IMR-90 (cell line): ENCODE data around the gene CYP1A2. TPM values are rescaled to one million over a fixed set of nuclear protein-coding genes. Genes with fewer than 3 reads are reported as not detected.

Experiments used
- ATAC-seq: fragments of 200-7000 bp; cut with Tn5 transposase; 2 replicates; pipeline ENCODE4 v1.9.1; 2020; ENCODE audit warnings: low read depth, mild to moderate bottlenecking, moderate library complexity
- BruUV-seq: library from RNA; stranded (reverse); fragments of 400-500 nt; replicated peaks from 2 replicates; lab custom pipeline; 2021; lab: Mats Ljungman, UMichigan
- CTCF ChIA-PET: fragments of 300-600 bp; formaldehyde crosslinking; extraction: SDS; loops from one replicate; lab custom pipeline; 2021; ENCODE audit warnings: antibody characterized with exemption; lab: Yijun Ruan, JAX
- POLR2A ChIA-PET: fragments of 300-600 bp; sonication (Branson Sonifier 250); formaldehyde crosslinking; loops from one replicate; lab custom pipeline; 2022; ENCODE audit warnings: antibody characterized with exemption; ENCODE audit not compliant: unreplicated experiment; lab: Charles Lee
- DNase-seq: peaks from one replicate; pipeline ENCODE4 v3.0.0; 2013
- H2AFZ ChIP-seq: replicated peaks from 2 replicates; pipeline ENCODE3; 2013; ENCODE audit warnings: low read length, mild to moderate bottlenecking; ENCODE audit not compliant: poor library complexity
- H2AK5ac ChIP-seq: 2 replicates; pipeline ENCODE4 v1.6.1; 2013; ENCODE audit warnings: low read depth, low read length, inconsistent platforms
- H2AK9ac ChIP-seq: replicated peaks from 2 replicates; pipeline ENCODE3; 2013; ENCODE audit warnings: mild to moderate bottlenecking, low read depth, low read length, moderate library complexity; ENCODE audit not compliant: poor library complexity
- H2BK120ac ChIP-seq: 2 replicates; pipeline ENCODE4 v1.6.1; 2013; ENCODE audit warnings: low read depth, low read length, inconsistent platforms
- H2BK15ac ChIP-seq: 3 replicates; pipeline ENCODE4 v1.6.1; 2013; ENCODE audit warnings: low read depth, low read length, inconsistent platforms
- H2BK20ac ChIP-seq: 2 replicates; pipeline ENCODE4 v1.6.1; 2013; ENCODE audit warnings: low read depth, mild to moderate bottlenecking, inconsistent platforms, low read length, moderate library complexity
- H2BK5ac ChIP-seq: 2 replicates; pipeline ENCODE4 v1.6.1; 2013; ENCODE audit warnings: mild to moderate bottlenecking, low read depth, low read length, inconsistent platforms; ENCODE audit not compliant: poor library complexity, severe bottlenecking
- H3K14ac ChIP-seq: replicated peaks from 2 replicates; pipeline ENCODE4 v1.6.1; 2013; ENCODE audit warnings: low read depth, low read length, inconsistent platforms
- H3K18ac ChIP-seq: 2 replicates; pipeline ENCODE4 v1.6.1; 2013; ENCODE audit warnings: low read depth, low read length, control low read depth
- H3K23ac ChIP-seq: 2 replicates; pipeline ENCODE4 v1.6.1; 2013; ENCODE audit warnings: low read depth, low read length, inconsistent platforms
- H3K27ac ChIP-seq: 2 replicates; pipeline ENCODE4 v1.5.1; 2013; ENCODE audit warnings: mild to moderate bottlenecking, control low read depth, low read length; ENCODE audit not compliant: insufficient read depth
- H3K27me3 ChIP-seq: 2 replicates; pipeline ENCODE4 v1.6.1; 2013; ENCODE audit warnings: low read length; ENCODE audit not compliant: control insufficient read depth, insufficient read depth
- H3K36me3 ChIP-seq: 2 replicates; pipeline ENCODE4 v1.6.1; 2013; ENCODE audit warnings: low read length, mixed read lengths; ENCODE audit not compliant: control insufficient read depth, insufficient read depth
- H3K4ac ChIP-seq: 2 replicates; pipeline ENCODE4 v1.6.1; 2013; ENCODE audit warnings: low read depth, low read length, inconsistent platforms
- H3K4me1 ChIP-seq: 2 replicates; pipeline ENCODE4 v1.6.1; 2013; ENCODE audit warnings: low read length, mixed read lengths; ENCODE audit not compliant: control insufficient read depth, insufficient read depth
- H3K4me2 ChIP-seq: 2 replicates; pipeline ENCODE4 v1.6.1; 2013; ENCODE audit warnings: low read depth, mild to moderate bottlenecking, control low read depth, low read length, moderate library complexity
- H3K4me3 ChIP-seq: 2 replicates; pipeline ENCODE4 v1.5.1; 2013; ENCODE audit warnings: low read depth, mild to moderate bottlenecking, control low read depth, low read length, moderate library complexity; ENCODE audit not compliant: insufficient read depth
- H3K56ac ChIP-seq: 2 replicates; pipeline ENCODE4 v1.6.1; 2013; ENCODE audit warnings: low read length, inconsistent platforms; ENCODE audit not compliant: insufficient read depth; ENCODE audit errors: extremely low read depth
- H3K79me1 ChIP-seq, 2 experiments: 2 replicates each; pipeline ENCODE4 v1.6.1; 2013; ENCODE audit warnings: low read length in 2 of 2, inconsistent platforms in 1 of 2, low read depth in 1 of 2
- H3K9ac ChIP-seq: 2 replicates; pipeline ENCODE4 v1.6.1; 2013; ENCODE audit warnings: low read depth, low read length, control low read depth
- H3K9me1 ChIP-seq: 2 replicates; pipeline ENCODE4 v1.6.1; 2013; ENCODE audit warnings: low read length, inconsistent platforms; ENCODE audit not compliant: insufficient read depth
- H3K9me3 ChIP-seq: 2 replicates; pipeline ENCODE4 v1.6.1; 2013; ENCODE audit warnings: low read length; ENCODE audit not compliant: control insufficient read depth, insufficient read depth
- H4K20me1 ChIP-seq: 2 replicates; pipeline ENCODE4 v1.6.1; 2013; ENCODE audit warnings: low read length, inconsistent platforms; ENCODE audit not compliant: insufficient read depth
- H4K5ac ChIP-seq: 2 replicates; pipeline ENCODE4 v1.6.1; 2013; ENCODE audit warnings: mild to moderate bottlenecking, low read depth, low read length, control low read depth
- H4K8ac ChIP-seq, 2 experiments: 2 replicates each; pipeline ENCODE4 v1.6.1; 2013; ENCODE audit warnings: low read depth in 2 of 2, low read length in 2 of 2, control low read depth in 1 of 2, inconsistent platforms in 1 of 2
- H4K91ac ChIP-seq: 2 replicates; pipeline ENCODE4 v1.6.1; 2013; ENCODE audit warnings: low read depth, low read length, inconsistent platforms; ENCODE audit not compliant: insufficient read depth
- BHLHE40 ChIP-seq: fragments of 150-350 bp; IDR thresholded peaks from 2 replicates; pipeline ENCODE4 v1.6.1; 2016; ENCODE audit warnings: mild to moderate bottlenecking, low read depth, low read length
- CEBPB ChIP-seq: IDR thresholded peaks from 2 replicates; pipeline ENCODE4 v1.6.1; 2012; ENCODE audit warnings: low read depth, low read length, improper control_type of control experiment
- ELK1 ChIP-seq: fragments of 150-350 bp; IDR thresholded peaks from 2 replicates; pipeline ENCODE4 v1.6.1; 2016; ENCODE audit warnings: low read depth, mild to moderate bottlenecking, low read length, moderate library complexity, borderline replicate concordance
- FOS ChIP-seq: fragments of 150-350 bp; IDR thresholded peaks from 2 replicates; pipeline ENCODE4 v1.6.1; 2016; ENCODE audit warnings: low read depth, low read length
- MAZ ChIP-seq: IDR thresholded peaks from 2 replicates; pipeline ENCODE4 v1.6.1; 2012; ENCODE audit warnings: low read depth, mild to moderate bottlenecking, low read length, improper control_type of control experiment, moderate library complexity, borderline replicate concordance
- NFE2L2 ChIP-seq: fragments of 150-350 bp; IDR thresholded peaks from 2 replicates; pipeline ENCODE4 v1.6.1; 2016; ENCODE audit warnings: low read depth, mild to moderate bottlenecking, low read length
- RAD21 ChIP-seq: IDR thresholded peaks from 2 replicates; pipeline ENCODE4 v1.6.1; 2012; ENCODE audit warnings: low read length, improper control_type of control experiment
- RFX5 ChIP-seq: IDR thresholded peaks from 2 replicates; pipeline ENCODE4 v1.8.0; 2012; ENCODE audit warnings: low read depth, mild to moderate bottlenecking, low read length, moderate library complexity
- USF2 ChIP-seq: fragments of 150-350 bp; IDR thresholded peaks from 2 replicates; pipeline ENCODE4 v1.6.1; 2017; ENCODE audit warnings: mild to moderate bottlenecking, antibody characterized with exemption, low read length, low read depth
- WGBS, 2 experiments: methylation state at CpG; one replicate each; pipeline versions ENCODE4 v1.1.5 to v1.1.7; 2013; ENCODE audit warnings: missing lambda C conversion rate in 2 of 2; ENCODE audit not compliant: insufficient read length in 1 of 2; ENCODE audit errors: extremely low coverage in 2 of 2; 5-methylcytosine and 5-hydroxymethylcytosine counted together
- dilution Hi-C: fragments of 300-500 bp; cut with HindIII; formaldehyde crosslinking; loops from one replicate; pipeline ENCODE4 v1.14.3; 2018; ENCODE audit warnings: low sequenced_read_pairs; ENCODE audit not compliant: unreplicated experiment
- in situ Hi-C: fragments of 300-500 bp; cut with MboI; formaldehyde crosslinking; loops from 3 replicates; pipeline ENCODE4 v1.14.3; 2019; ENCODE audit warnings: low sequenced_read_pairs, inconsistent platforms, mixed read lengths
- intact Hi-C: fragments of 100-400 bp; cut with micrococcal nuclease; formaldehyde crosslinking; loops from 2 replicates; pipeline ENCODE4 v1.10.0; 2022
- polyA plus RNA-seq, 3 experiments: library from polyadenylated mRNA; depleted of rRNA; stranded (reverse); fragments of >200 nt; gene quantifications; 2 replicates each; pipeline ENCODE4 v1.2.3, GENCODE V29; 2012; ENCODE audit warnings: low replicate concordance in 1 of 3
- total RNA-seq: library from RNA; depleted of rRNA; stranded (reverse); fragments of >200 nt; gene quantifications from 2 replicates; pipeline ENCODE4 v1.2.3, GENCODE V29; 2012

The CYP1A2 gene
- total and polyA plus RNA-seq, 2 of the 4 experiments (the other 2 are of a cell fraction), result not detected

GRCh38 chr15:74794248-74794969 lies 45.8 kb downstream of the CYP1A2 start:
- in situ Hi-C loops, result no loop called here
- peaks cover 8% of the 10 kb centered on the region for H3K36me3 ChIP-seq
- no peak overlapping the region for H3K23ac ChIP-seq
- WGBS, 2 experiments, result no CpG with 5 or more reads among the region's 9 CpGs
- intact Hi-C loops, result no loop called here
- peaks cover 22 to 87% of the 10 kb centered on the region in 2 experiments for H3K79me1 ChIP-seq
- no peak for TF ChIP-seq ELK1
- no peak for TF ChIP-seq USF2
- TF ChIP-seq MAZ, result no peak
- TF ChIP-seq RFX5, result no peak
- no peak for TF ChIP-seq CEBPB
- no peak for TF ChIP-seq FOS
- no peak for TF ChIP-seq RAD21
- no peak for TF ChIP-seq BHLHE40
- no peak for TF ChIP-seq NFE2L2
- H2BK20ac ChIP-seq, result no peak overlapping the region
- H2BK15ac ChIP-seq, result no peak overlapping the region
- no peak overlapping the region for H3K56ac ChIP-seq
- H4K20me1 ChIP-seq, result peaks cover 91% of the 10 kb centered on the region
- no peak overlapping the region for H3K4ac ChIP-seq
- H3K9ac ChIP-seq, result no peak overlapping the region
- no peak overlapping the region for H2BK120ac ChIP-seq
- ChIA-PET CTCF (no interaction called here), POLR2A (interaction anchor here (0.6 kb wide), 1 partner anchor 19 kb away, joined by 3 read pairs; no protein-coding TSS in a partner anchor)
- BruUV-seq, result no TSS peak
- no peak overlapping the region for H3K14ac ChIP-seq
- no peak overlapping the region for H3K4me2 ChIP-seq
- no peak overlapping the region for H2BK5ac ChIP-seq
- no peak overlapping the region for H2AK9ac ChIP-seq
- H3K4me3 ChIP-seq, result no peak overlapping the region
- H4K5ac ChIP-seq, result no peak overlapping the region
- H3K9me1 ChIP-seq, result peaks cover 27% of the 10 kb centered on the region
- dilution Hi-C loops, result no loop called here
- no peak overlapping the region for H3K18ac ChIP-seq
- H3K9me3 ChIP-seq, result no peaks in the 10 kb centered on the region
- DNase-seq, result no peak
- H4K91ac ChIP-seq, result no peak overlapping the region
- H3K27ac ChIP-seq, result no peak overlapping the region
- H3K27me3 ChIP-seq, result no peaks in the 10 kb centered on the region
- H4K8ac ChIP-seq, result no peak overlapping the region
- H3K4me1 ChIP-seq, result peaks cover 13% of the 10 kb centered on the region
- H2AFZ ChIP-seq, result no peak overlapping the region
- ATAC-seq, result no peak
- no peak overlapping the region for H2AK5ac ChIP-seq
